Large intestine (tissue), 3 donors: ENCODE measurements around the gene PQBP1. TPM values are rescaled to one million over a fixed set of nuclear protein-coding genes. Genes with fewer than 3 reads are reported as not detected.

Experiments used
- DNase-seq, 2 donors: peaks; one replicate each; pipeline versions ENCODE4 v3.0.0 to v3.0.0-alpha.2; 2013
- H3K27ac ChIP-seq: one replicate; pipeline ENCODE4 v1.5.1; 2013; ENCODE audit warnings: low read length
- H3K27me3 ChIP-seq: 2 replicates; pipeline ENCODE4 v1.6.1; 2013; ENCODE audit warnings: low read length; ENCODE audit not compliant: control insufficient read depth, insufficient read depth
- H3K36me3 ChIP-seq: 2 replicates; pipeline ENCODE4 v1.6.1; 2013; ENCODE audit warnings: low read length; ENCODE audit not compliant: control insufficient read depth, insufficient read depth
- H3K4me1 ChIP-seq: one replicate; pipeline ENCODE4 v1.6.1; 2013; ENCODE audit warnings: low read length; ENCODE audit not compliant: control insufficient read depth, insufficient read depth
- H3K4me3 ChIP-seq: one replicate; pipeline ENCODE4 v1.5.1; 2013; ENCODE audit warnings: low read length
- H3K9me3 ChIP-seq: one replicate; pipeline ENCODE4 v1.6.1; 2013; ENCODE audit warnings: mild to moderate bottlenecking, low read depth, low read length, moderate library complexity; ENCODE audit not compliant: control insufficient read depth
- WGBS: methylation state at CpG from one replicate; pipeline ENCODE4 v1.1.5; 2013; ENCODE audit warnings: low lambda C conversion rate; ENCODE audit not compliant: insufficient coverage; 5-methylcytosine and 5-hydroxymethylcytosine counted together
- polyA plus RNA-seq: library from polyadenylated mRNA; unstranded; fragments of 120-200 nt; gene quantifications from one replicate; pipeline ENCODE4 v1.2.1, GENCODE V29; 2013

PQBP1 gene
- polyA plus RNA-seq, 1 donor, result 99.9 TPM

DNA sequence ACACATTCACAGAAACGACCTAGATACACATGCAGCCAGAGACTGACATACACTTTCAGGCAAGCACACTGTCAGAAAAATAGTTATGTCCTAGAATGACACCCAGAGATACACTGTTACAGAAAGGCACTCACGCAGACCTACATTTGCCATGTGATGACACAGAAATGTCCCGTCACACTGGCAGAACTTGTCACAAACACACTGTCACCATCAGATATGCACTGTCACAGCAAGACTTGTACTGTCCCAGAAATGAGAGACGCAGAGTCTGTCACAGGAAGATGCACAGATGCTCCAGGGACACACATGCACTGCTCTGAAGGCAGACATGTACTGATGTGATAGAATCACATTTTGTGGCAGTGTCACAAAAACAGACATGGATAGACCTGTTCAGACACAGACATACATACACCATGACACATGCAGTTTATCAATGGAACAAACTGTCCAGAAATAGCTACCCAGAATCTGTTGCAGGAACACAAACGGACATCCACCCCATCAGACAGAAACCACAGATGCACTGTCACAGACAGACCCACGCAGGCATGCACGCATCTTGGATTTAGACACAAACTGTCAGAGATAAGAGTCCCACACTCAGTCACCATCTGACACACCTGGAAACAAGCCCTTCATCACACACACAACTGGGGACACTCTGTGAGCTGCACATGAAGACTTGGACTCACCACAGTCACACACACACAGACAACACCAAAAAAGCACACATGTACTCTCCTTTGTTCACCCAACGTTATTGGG, 22.4 kb downstream of the PQBP1 start:
- Histone ChIP-seq H3K4me1 (peaks cover 15% of the 10 kb centered on the region), H3K4me3 (no peak overlapping the region), H3K27me3 (no peaks in the 10 kb centered on the region), H3K9me3 (no peaks in the 10 kb centered on the region), H3K27ac (peak overlapping the region; percentile 68), H3K36me3 (peaks cover 25% of the 10 kb centered on the region)
- no CpG with 5 or more reads among the region's 8 CpGs for WGBS
- no peak for DNase-seq

GRCh38 chrX:48920718-48921104, 23.0 kb downstream of the PQBP1 start:
- no CpG with 5 or more reads among the region's 4 CpGs for WGBS
- Histone ChIP-seq H3K36me3 (peaks cover 28% of the 10 kb centered on the region), H3K4me1 (peaks cover 15% of the 10 kb centered on the region), H3K9me3 (no peaks in the 10 kb centered on the region), H3K4me3 (no peak overlapping the region), H3K27me3 (no peaks in the 10 kb centered on the region), H3K27ac (no peak overlapping the region)
- DNase-seq, result no peak

DNA sequence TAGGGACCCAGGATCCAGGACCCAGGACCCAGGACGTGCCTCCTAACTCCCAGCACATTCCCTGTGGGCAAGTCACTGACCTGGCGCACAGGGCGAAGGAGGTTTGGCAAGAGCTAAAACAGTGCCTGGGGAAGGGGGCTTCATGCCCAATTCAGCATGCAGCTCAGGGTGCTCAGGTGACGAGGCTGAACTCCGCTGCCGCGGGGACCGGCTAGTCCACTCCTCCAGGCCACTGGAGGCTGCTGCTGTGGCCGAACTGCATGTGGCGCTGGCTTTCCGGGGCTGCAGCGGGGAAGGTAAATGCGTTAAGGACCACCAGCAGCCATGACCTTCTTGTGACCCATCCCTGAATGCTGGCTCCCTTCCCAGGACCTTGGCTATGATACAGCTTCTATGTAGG, 26.0 kb downstream of the PQBP1 start:
- Histone ChIP-seq H3K36me3 (peaks cover 32% of the 10 kb centered on the region), H3K9me3 (no peaks in the 10 kb centered on the region), H3K4me3 (no peak overlapping the region), H3K27me3 (no peaks in the 10 kb centered on the region), H3K4me1 (peaks cover 7% of the 10 kb centered on the region), H3K27ac (no peak overlapping the region)
- no CpG with 5 or more reads among the region's 13 CpGs for whole genome bisulfite sequencing
- no peak for DNase-seq

DNA sequence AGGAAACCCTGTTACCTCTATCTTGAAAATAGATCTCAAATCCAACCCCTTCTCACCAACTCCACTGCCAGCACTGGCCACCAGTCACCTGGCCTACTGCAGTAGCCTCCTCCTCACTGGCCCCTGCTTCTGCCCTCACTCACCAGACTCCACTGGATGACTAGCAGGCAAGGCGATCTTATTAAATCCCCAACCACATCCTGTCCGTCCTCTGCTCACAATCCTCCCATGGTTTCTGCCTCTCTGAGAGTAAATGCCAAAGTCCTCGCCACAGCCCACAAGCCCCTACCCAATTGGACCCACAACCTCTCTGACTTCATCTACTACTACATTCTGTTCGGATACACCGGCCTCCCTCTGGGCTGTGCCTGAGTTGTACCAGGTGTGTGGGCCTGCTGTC, 26.5 kb downstream of the PQBP1 start:
- no peaks in the 10 kb centered on the region for H3K27me3 ChIP-seq
- H3K36me3 ChIP-seq, result peaks cover 32% of the 10 kb centered on the region
- peaks cover 7% of the 10 kb centered on the region for H3K4me1 ChIP-seq
- no peak for DNase-seq
- no peak overlapping the region for H3K4me3 ChIP-seq
- H3K9me3 ChIP-seq, result no peaks in the 10 kb centered on the region
- no CpG with 5 or more reads among the region's 5 CpGs for WGBS
- no peak overlapping the region for H3K27ac ChIP-seq

DNA sequence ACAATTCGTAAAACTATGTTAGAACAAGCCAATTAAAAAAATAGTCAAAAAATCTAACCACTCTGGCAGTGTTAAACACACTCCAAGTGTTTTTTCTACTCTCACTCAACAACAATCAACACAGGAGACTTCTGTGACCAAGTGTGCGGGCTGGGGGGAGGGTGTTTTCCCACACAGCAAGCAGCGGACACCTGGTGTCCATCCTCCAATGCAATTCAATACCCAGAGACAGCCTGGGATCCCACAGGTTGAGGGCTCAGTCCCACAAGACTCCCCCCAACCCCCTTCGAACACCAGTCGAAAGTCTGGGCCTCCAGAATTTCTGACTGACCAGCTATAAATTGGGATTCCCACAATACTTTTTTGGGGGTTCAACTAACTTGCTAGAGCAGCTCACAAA, 29.4 kb downstream of the PQBP1 start:
- no peak overlapping the region for H3K27ac ChIP-seq
- H3K4me3 ChIP-seq, result no peak overlapping the region
- no CpG with 5 or more reads among the region's 5 CpGs for WGBS
- H3K9me3 ChIP-seq, result no peaks in the 10 kb centered on the region
- no peaks in the 10 kb centered on the region for H3K4me1 ChIP-seq
- no peak for DNase-seq
- H3K27me3 ChIP-seq, result no peaks in the 10 kb centered on the region
- peaks cover 39% of the 10 kb centered on the region for H3K36me3 ChIP-seq

GRCh38 chrX:48927736-48928382, 30.1 kb downstream of the PQBP1 start:
- Histone ChIP-seq H3K4me1 (no peaks in the 10 kb centered on the region), H3K27me3 (no peaks in the 10 kb centered on the region), H3K9me3 (no peaks in the 10 kb centered on the region), H3K27ac (no peak overlapping the region), H3K4me3 (no peak overlapping the region), H3K36me3 (peaks cover 36% of the 10 kb centered on the region)
- no peak for DNase-seq
- WGBS, result no CpG with 5 or more reads among the region's 2 CpGs

GRCh38 chrX:48933757-48934156, 36.0 kb downstream of the PQBP1 start:
- Histone ChIP-seq H3K27me3 (no peaks in the 10 kb centered on the region), H3K9me3 (no peaks in the 10 kb centered on the region), H3K27ac (no peak overlapping the region), H3K4me3 (no peak overlapping the region), H3K36me3 (peaks cover 27% of the 10 kb centered on the region), H3K4me1 (peaks cover 22% of the 10 kb centered on the region)
- DNase-seq, result no peak
- WGBS, result no CpG with 5 or more reads among the region's 2 CpGs

- no peak for DNase-seq
- Histone ChIP-seq H3K27me3 (no peaks in the 10 kb centered on the region), H3K27ac (no peak overlapping the region), H3K9me3 (no peaks in the 10 kb centered on the region), H3K4me3 (no peak overlapping the region), H3K4me1 (peaks cover 32% of the 10 kb centered on the region), H3K36me3 (peaks cover 29% of the 10 kb centered on the region)
- no CpG with 5 or more reads among the region's 7 CpGs for WGBS
Observed at GRCh38 chrX:48934581-48935300, 37.0 kb downstream of the PQBP1 start.

GRCh38 chrX:48935301-48935670, 37.6 kb downstream of the PQBP1 start:
- no CpG with 5 or more reads among the region's 1 CpG for WGBS
- Histone ChIP-seq H3K27ac (no peak overlapping the region), H3K27me3 (no peaks in the 10 kb centered on the region), H3K36me3 (peaks cover 29% of the 10 kb centered on the region), H3K4me1 (peaks cover 36% of the 10 kb centered on the region), H3K4me3 (no peak overlapping the region), H3K9me3 (no peaks in the 10 kb centered on the region)
- DNase-seq, result no peak

DNA sequence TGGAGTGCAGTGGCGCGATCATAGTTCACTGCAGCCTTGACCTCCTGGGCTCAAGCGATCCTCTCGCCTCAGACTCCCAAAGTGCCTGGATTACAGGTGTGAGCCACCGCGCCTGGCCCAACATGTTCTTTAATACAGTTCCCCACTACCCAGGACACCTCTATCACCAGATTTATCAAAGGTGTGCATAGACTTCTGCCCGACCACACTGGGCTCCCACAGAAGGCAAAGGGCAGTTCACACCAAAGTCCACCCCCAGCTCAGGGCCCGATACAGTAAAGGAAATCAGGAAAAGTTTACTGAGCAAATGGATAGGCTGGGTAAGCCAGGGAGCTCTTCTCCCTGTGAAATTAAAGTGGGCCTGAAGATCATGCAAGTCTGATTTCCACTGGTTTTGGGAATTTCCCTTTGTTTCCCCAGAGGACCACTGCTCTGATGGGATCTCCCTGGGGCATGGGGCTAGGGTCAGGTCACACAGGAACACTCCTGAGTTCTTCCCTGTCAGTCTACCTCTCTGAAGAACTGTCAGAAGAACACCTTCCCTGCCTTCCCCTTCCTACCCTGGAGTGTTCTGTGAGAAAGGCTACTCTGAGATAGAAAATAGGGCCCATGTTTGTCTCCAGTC, 38.8 kb downstream of the PQBP1 start:
- no peak for DNase-seq
- H3K9me3 ChIP-seq, result no peaks in the 10 kb centered on the region
- no peak overlapping the region for H3K4me3 ChIP-seq
- no peaks in the 10 kb centered on the region for H3K27me3 ChIP-seq
- peaks cover 49% of the 10 kb centered on the region for H3K4me1 ChIP-seq
- H3K36me3 ChIP-seq, result peaks cover 30% of the 10 kb centered on the region
- peak overlapping the region; percentile 72 for H3K27ac ChIP-seq
- no CpG with 5 or more reads among the region's 8 CpGs for WGBS
